ENCODE data around the gene SUCLA2. TPM values are rescaled to one million over a fixed set of nuclear protein-coding genes. Genes with fewer than 3 reads are reported as not detected.

Gene SUCLA2
- total RNA-seq, 1 donor from 2014 or later = 160 TPM

- Histone ChIP-seq H3K4me3 (no peak overlapping the region), H3K27me3 (ENCODE audit: low read depth) (no peaks in the 10 kb centered on the region)
- intact Hi-C loops (cut with micrococcal nuclease) = no loop called here
These were observed 18.7 kb upstream of the SUCLA2 start for GRCh38 chr13:48019796-48020195.

GRCh38 chr13:48018637-48019036 is 17.6 kb upstream of the SUCLA2 start:
- no peaks in the 10 kb centered on the region for H3K27me3 ChIP-seq (ENCODE audit: low read depth)
- intact Hi-C loops (cut with micrococcal nuclease) = no loop called here
- H3K4me3 ChIP-seq = no peak overlapping the region
- no peaks in the 10 kb centered on the region for H3K4me1 ChIP-seq
- TF ChIP-seq CTCF (IDR thresholded peaks at IDR 0.05; ENCODE audit: borderline replicate concordance) = no peak
- no peak overlapping the region for H3K27ac ChIP-seq (replicated peaks)
- DNase-seq = no peak
- H3K9me3 ChIP-seq (replicated peaks) = peaks cover 4% of the 10 kb centered on the region
- H3K36me3 ChIP-seq = no peaks in the 10 kb centered on the region

More at GRCh38 chr13:48019796-48020195, 18.7 kb upstream of the SUCLA2 start:
- Histone ChIP-seq H3K27ac (replicated peaks) (no peak overlapping the region), H3K36me3 (no peaks in the 10 kb centered on the region), H3K4me1 (no peaks in the 10 kb centered on the region), H3K9me3 (replicated peaks) (peaks cover 4% of the 10 kb centered on the region)
- no peak for TF ChIP-seq CTCF (IDR thresholded peaks at IDR 0.05; ENCODE audit: borderline replicate concordance)
- DNase-seq = no peak

GRCh38 chr13:48014359-48014758 is 13.3 kb upstream of the SUCLA2 start:
- no peak for DNase-seq
- Histone ChIP-seq H3K27ac (replicated peaks) (no peak overlapping the region), H3K4me3 (no peak overlapping the region), H3K27me3 (ENCODE audit: low read depth) (no peaks in the 10 kb centered on the region), H3K4me1 (peaks cover 2% of the 10 kb centered on the region), H3K36me3 (peaks cover 4% of the 10 kb centered on the region), H3K9me3 (replicated peaks) (no peaks in the 10 kb centered on the region)
- intact Hi-C loops (cut with micrococcal nuclease) = no loop called here
- TF ChIP-seq CTCF (IDR thresholded peaks at IDR 0.05; ENCODE audit: borderline replicate concordance) = no peak

- peaks cover 3% of the 10 kb centered on the region for H3K4me1 ChIP-seq
- no peaks in the 10 kb centered on the region for H3K27me3 ChIP-seq (ENCODE audit: low read depth)
- no peak overlapping the region for H3K4me3 ChIP-seq
- H3K36me3 ChIP-seq = peaks cover 4% of the 10 kb centered on the region
- no peak overlapping the region for H3K27ac ChIP-seq (replicated peaks)
- DNase-seq = no peak
- no peak for TF ChIP-seq CTCF (IDR thresholded peaks at IDR 0.05; ENCODE audit: borderline replicate concordance)
- intact Hi-C loops (cut with micrococcal nuclease) = no loop called here
- H3K9me3 ChIP-seq (replicated peaks) = no peaks in the 10 kb centered on the region
These were observed 11.6 kb upstream of the SUCLA2 start for GRCh38 chr13:48012668-48013067.

GRCh38 chr13:48010698-48011097 is 9.6 kb upstream of the SUCLA2 start:
- Histone ChIP-seq H3K9me3 (replicated peaks) (no peaks in the 10 kb centered on the region), H3K4me1 (peaks cover 3% of the 10 kb centered on the region), H3K27ac (replicated peaks) (no peak overlapping the region), H3K27me3 (ENCODE audit: low read depth) (no peaks in the 10 kb centered on the region), H3K4me3 (no peak overlapping the region), H3K36me3 (peaks cover 4% of the 10 kb centered on the region)
- no peak for TF ChIP-seq CTCF (IDR thresholded peaks at IDR 0.05; ENCODE audit: borderline replicate concordance)
- intact Hi-C loops (cut with micrococcal nuclease) = no loop called here
- DNase-seq = no peak

- H3K27me3 ChIP-seq (ENCODE audit: low read depth) = no peaks in the 10 kb centered on the region
- intact Hi-C loops (cut with micrococcal nuclease) = no loop called here
- H3K4me1 ChIP-seq = peaks cover 3% of the 10 kb centered on the region
- no peak overlapping the region for H3K27ac ChIP-seq (replicated peaks)
- DNase-seq = no peak
- no peaks in the 10 kb centered on the region for H3K9me3 ChIP-seq (replicated peaks)
- TF ChIP-seq CTCF (IDR thresholded peaks at IDR 0.05; ENCODE audit: borderline replicate concordance) = no peak
- H3K36me3 ChIP-seq = peaks cover 4% of the 10 kb centered on the region
- no peak overlapping the region for H3K4me3 ChIP-seq
These were observed 8.2 kb upstream of the SUCLA2 start for GRCh38 chr13:48009284-48009683.

Data from left ventricle myocardium inferior (tissue), 1 donor.